Measurements from ENCODE around the gene ABCF3. TPM values are rescaled to one million over a fixed set of nuclear protein-coding genes. Genes with fewer than 3 reads are reported as not detected.

Gene ABCF3
- total and polyA plus RNA-seq, 2 of the 13 experiments (the other 11 are each of a cell fraction or from before 2014, with no cell fraction given), result 38.8 to 46.5 TPM

GRCh38 chr3:184237807-184238206, 51.8 kb downstream of the ABCF3 start:
- no peak for TF ChIP-seq PAF1 (CRISPR knock-in tag; IDR thresholded peaks at IDR 0.05)
- no peak for TF ChIP-seq RNF2 (conservative IDR thresholded peaks at IDR 0.05; ENCODE audit: low read depth)
- no peak for TF ChIP-seq PRDM4 (CRISPR knock-in tag; IDR thresholded peaks at IDR 0.05; ENCODE audit: borderline replicate concordance)
- TF ChIP-seq KDM2A (CRISPR knock-in tag; IDR thresholded peaks at IDR 0.05; ENCODE audit: borderline replicate concordance, low read depth), result no peak
- no peak for TF ChIP-seq ELF3 (CRISPR knock-in tag; IDR thresholded peaks at IDR 0.05)
- TF ChIP-seq HDAC1 (CRISPR knock-in tag; IDR thresholded peaks at IDR 0.05), result no peak
- no peak for TF ChIP-seq ZBTB34 (CRISPR knock-in tag; IDR thresholded peaks at IDR 0.05)
- TF ChIP-seq CBX5 (CRISPR knock-in tag; IDR thresholded peaks at IDR 0.05; ENCODE audit: borderline replicate concordance), result no peak
- no peak for TF ChIP-seq UBTF (CRISPR knock-in tag; IDR thresholded peaks at IDR 0.05)
- TF ChIP-seq ZNF263 (CRISPR knock-in tag; IDR thresholded peaks at IDR 0.05), result no peak
- TF ChIP-seq CREBL2 (CRISPR knock-in tag; IDR thresholded peaks at IDR 0.05; ENCODE audit: borderline replicate concordance), result no peak
- no peak for TF ChIP-seq FOXA3 (CRISPR knock-in tag; IDR thresholded peaks at IDR 0.05)
- no peak for TF ChIP-seq REL (CRISPR knock-in tag; conservative IDR thresholded peaks at IDR 0.05)
- TF ChIP-seq ZBTB33 (CRISPR knock-in tag; IDR thresholded peaks at IDR 0.05), result no peak
- CTCF ChIA-PET (ENCODE audit: low intra/inter-chr PET ratio, low total read pairs), result no interaction called here
- Histone ChIP-seq H3K9me3 (ENCODE audit: low read length) (no peaks in the 10 kb centered on the region), H3K79me2 (ENCODE audit: insufficient read depth, low read length) (no peaks in the 10 kb centered on the region), H3K36me3 (replicated peaks in 1 of 2; ENCODE audit: control insufficient read depth in 1 of 2, insufficient read depth in 2 of 2, low read length in 2 of 2) (peaks cover 1 to 8% of the 10 kb centered on the region in 2 experiments; a peak in 4 of 5 replicates), H2AFZ (ENCODE audit: low read length) (no peak overlapping the region), H3K9ac (ENCODE audit: insufficient read depth, low read depth, low read length) (no peak overlapping the region), H3K4me3 (replicated peaks in 1 of 3; ENCODE audit: insufficient read depth in 1 of 3, low read depth in 2 of 3, low read length in 3 of 3) (no peak overlapping the region), H3K4me2 (ENCODE audit: low read depth, low read length) (no peak overlapping the region), H3K27ac (ENCODE audit: extremely low read length, insufficient read depth, low read length) (no peak overlapping the region), H4K20me1 (ENCODE audit: insufficient read depth, low read length) (peaks cover 4% of the 10 kb centered on the region), H3K4me1 (ENCODE audit: insufficient read depth, low read length) (peaks cover 21% of the 10 kb centered on the region), H3K27me3 (ENCODE audit: control insufficient read depth in 1 of 2, insufficient read depth in 2 of 2, low read length in 2 of 2) (peaks cover 10 to 61% of the 10 kb centered on the region in 2 experiments; a peak in 4 of 5 replicates)
- no peak for FAIRE-seq
- POLR2A ChIA-PET, result no interaction called here
- no peak for DNase-seq (ENCODE audit: low spot score)
- no TSS peak for BruUV-seq (replicated peaks)
- in situ Hi-C loops (cut with HindIII; ENCODE audit: extremely low pct_ligation_motif_present, low pct_unique_long_range_greater_than_20kb), result no loop called here
- intact Hi-C loops (cut with micrococcal nuclease; ENCODE audit: unreplicated experiment), result no loop called here
- ATAC-seq, result no peak
- WGBS (ENCODE audit: low lambda C conversion rate), result 4% methylated on average over 1 of the region's 1 CpG

Data from HepG2 (cell line).